ENCODE data around the gene ATG9B.

The ATG9B gene

DNA sequence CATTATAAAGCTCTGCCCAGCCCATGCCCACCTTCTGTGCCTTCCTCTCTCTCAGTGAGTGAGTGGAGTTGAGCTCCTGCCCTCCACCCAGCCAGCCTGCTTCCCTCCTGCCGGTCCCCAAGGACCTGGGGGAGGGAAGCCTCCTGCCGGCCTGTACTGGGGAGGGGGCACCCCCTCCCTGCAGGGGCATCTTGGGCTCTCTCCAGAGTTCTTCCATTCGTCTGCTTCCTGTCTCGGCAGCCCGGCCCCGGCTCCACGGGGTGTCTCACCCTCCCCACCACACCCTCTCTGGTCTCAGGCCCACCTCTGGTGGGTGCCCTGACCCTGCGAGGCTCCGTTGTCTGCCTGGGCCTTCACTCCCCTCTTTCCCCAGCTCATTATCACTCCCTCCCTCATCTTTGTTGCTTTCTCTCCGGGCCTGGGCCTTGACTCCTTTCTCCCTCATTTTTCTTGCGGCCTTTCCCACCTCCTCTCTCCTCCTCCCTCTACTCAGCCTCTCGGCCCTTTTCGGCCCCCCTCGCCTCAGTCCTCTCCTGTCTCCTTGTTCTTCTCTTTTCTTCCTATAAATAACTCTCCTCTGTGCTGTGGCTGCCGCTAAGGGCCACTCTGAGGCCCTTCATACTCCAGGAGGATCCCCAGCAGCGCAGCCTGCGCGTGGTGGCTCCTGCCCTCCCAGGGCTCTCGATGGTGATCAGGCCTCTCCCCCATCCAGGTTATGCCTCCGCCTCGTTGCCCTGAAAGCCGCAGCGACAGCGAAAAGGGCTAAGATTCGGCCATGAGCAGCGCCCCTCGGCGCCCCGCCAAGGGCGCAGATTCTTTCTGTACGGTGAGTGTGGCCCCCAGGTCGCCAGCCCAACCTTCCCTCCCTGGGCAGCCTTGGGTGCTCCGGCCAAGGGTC is 37.2 kb upstream of the ATG9B start:
- no peak for ATAC-seq (ENCODE audit: low read depth)
- peaks cover 27% of the 10 kb centered on the region for H3K4me1 Mint-ChIP-seq
- no peak for DNase-seq (ENCODE audit: low spot score in 2 of 2)
- peak overlapping the region; percentile 93 for H3K4me3 Mint-ChIP-seq
- peaks cover 3% of the 10 kb centered on the region for H3K36me3 Mint-ChIP-seq
- peak overlapping the region; percentile 24 for H3K27ac Mint-ChIP-seq
- H3K27me3 Mint-ChIP-seq, result no peaks in the 10 kb centered on the region
- no peaks in the 10 kb centered on the region for H3K9me3 Mint-ChIP-seq

GRCh38 chr7:151060416-151061212 is 36.3 kb upstream of the ATG9B start:
- DNase-seq (ENCODE audit: low spot score in 2 of 2), result no peak
- H3K4me3 Mint-ChIP-seq, result peak overlapping the region; percentile 93
- H3K27me3 Mint-ChIP-seq, result no peaks in the 10 kb centered on the region
- H3K36me3 Mint-ChIP-seq, result peaks cover 3% of the 10 kb centered on the region
- H3K9me3 Mint-ChIP-seq, result no peaks in the 10 kb centered on the region
- no peak for ATAC-seq (ENCODE audit: low read depth)
- peaks cover 27% of the 10 kb centered on the region for H3K4me1 Mint-ChIP-seq
- peak overlapping the region; percentile 24 for H3K27ac Mint-ChIP-seq

DNA sequence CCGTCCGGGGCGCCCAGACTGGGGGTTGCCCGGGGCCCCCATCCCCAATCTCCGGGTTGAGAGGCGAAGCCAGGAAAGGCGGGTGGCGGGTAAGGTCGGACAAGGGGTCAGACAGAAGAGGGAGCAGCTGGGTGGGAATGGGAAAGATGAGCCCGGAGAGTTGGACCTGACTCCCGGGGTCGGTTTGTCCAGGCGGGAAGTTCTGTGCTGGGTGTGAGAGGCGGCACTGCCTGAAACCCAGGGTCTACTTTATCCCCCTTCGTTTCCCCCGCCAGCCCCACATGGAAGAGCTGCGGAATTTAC is 35.8 kb upstream of the ATG9B start:
- H3K4me3 Mint-ChIP-seq, result peak overlapping the region; percentile 93
- ATAC-seq (ENCODE audit: low read depth) (no peak), DNase-seq (ENCODE audit: low spot score in 2 of 2) (no peak)
- H3K27ac Mint-ChIP-seq, result peak overlapping the region; percentile 91
- no peaks in the 10 kb centered on the region for H3K9me3 Mint-ChIP-seq
- H3K36me3 Mint-ChIP-seq, result no peaks in the 10 kb centered on the region
- peaks cover 27% of the 10 kb centered on the region for H3K4me1 Mint-ChIP-seq
- H3K27me3 Mint-ChIP-seq, result no peaks in the 10 kb centered on the region

DNA sequence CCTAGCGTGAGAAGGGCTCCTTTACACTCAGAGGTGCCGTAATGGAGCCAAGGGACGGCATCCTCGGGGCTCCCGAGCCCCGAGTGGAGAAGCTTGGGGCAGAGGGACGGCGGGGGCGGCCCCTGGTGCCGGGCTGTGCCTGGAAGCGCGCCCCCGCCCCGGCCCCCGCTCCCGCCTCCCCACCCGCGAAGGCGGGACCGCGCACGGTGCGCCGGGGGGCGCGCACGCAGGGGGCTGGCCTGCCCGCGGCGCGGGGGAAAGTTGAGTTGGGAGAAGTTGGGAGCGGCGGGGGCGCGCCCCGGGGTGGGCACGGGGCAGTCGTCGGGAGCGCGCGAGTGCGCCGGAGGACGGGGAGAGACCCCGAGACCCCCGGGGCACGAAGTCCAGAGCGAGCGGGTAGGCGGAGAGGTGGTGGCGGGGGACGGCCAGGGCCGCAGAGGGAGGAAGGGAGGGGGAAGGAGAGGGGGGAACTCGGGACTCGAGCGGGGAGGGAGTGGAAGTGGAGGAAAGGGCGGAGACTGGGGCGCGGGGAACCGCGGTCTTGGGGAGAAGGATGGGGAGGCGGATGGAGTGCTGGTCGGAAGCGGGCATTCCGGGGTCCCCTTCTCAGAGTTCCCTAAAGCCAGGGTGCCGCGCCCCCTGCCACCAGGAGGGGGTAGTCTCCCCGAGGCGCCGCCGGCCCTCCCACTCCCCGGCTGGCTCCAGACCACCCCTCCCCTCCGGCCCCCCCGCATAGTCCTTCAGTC is 35.2 kb upstream of the ATG9B start, which contains the start of gene SLC4A2:
Gene SLC4A2 (plus strand): TSS at position 223 of the 746 bp plus-strand sequence. CDS start 2,399 bp downstream, outside the sequence.
- H3K9me3 Mint-ChIP-seq, result no peaks in the 10 kb centered on the region
- no peaks in the 10 kb centered on the region for H3K36me3 Mint-ChIP-seq
- H3K27ac Mint-ChIP-seq, result peak within 1 kb of the TSS; percentile 91
- DNase-seq (ENCODE audit: low spot score in 2 of 2) (peak; percentile 70 to 90), ATAC-seq (ENCODE audit: low read depth) (peak; percentile 44)
- peak within 1 kb of the TSS; percentile 93 for H3K4me3 Mint-ChIP-seq
- H3K4me1 Mint-ChIP-seq, result peaks cover 27% of the 10 kb centered on the region
- H3K27me3 Mint-ChIP-seq, result no peaks in the 10 kb centered on the region

DNA sequence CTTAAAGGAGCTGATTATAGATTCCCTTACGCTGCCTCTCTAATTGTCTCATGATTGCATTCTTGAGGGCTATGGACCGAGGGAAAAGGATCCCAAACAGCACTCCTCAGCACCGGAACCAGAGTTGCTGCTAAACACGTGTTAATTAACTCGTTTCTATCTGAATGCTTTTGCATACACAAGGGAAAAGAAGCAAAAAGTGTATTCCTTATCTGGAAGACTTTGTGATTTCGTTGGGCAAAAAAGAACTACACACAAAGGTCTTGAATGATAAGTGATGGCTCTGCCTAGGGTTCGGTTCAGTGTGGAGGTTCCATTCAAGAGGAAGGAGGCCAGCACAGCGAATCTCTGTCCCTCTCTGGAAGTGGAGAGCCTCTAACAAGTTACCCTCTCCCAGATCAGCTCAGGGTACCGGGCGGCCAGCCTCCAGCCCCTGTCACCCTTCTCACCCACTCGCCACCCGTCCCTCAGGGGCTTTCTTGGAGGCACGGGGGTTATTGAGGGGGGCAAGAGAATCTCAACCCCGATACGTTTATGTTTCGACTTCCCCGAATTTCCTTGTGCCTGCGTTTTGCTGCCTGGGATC is 34.6 kb upstream of the ATG9B start:
- H3K4me1 Mint-ChIP-seq, result peaks cover 27% of the 10 kb centered on the region
- ATAC-seq (ENCODE audit: low read depth), result no peak
- peak in 1 of 2 donors; percentile 40 for DNase-seq (ENCODE audit: low spot score in 2 of 2)

GRCh38 chr7:151057989-151058780 is 33.9 kb upstream of the ATG9B start:
- ATAC-seq (ENCODE audit: low read depth), result peak; percentile 88
- peaks cover 3% of the 10 kb centered on the region for H3K36me3 Mint-ChIP-seq
- peak overlapping the region; percentile 93 for H3K4me3 Mint-ChIP-seq
- no peaks in the 10 kb centered on the region for H3K9me3 Mint-ChIP-seq
- peaks cover 27% of the 10 kb centered on the region for H3K4me1 Mint-ChIP-seq
- H3K27ac Mint-ChIP-seq, result peak overlapping the region; percentile 91
- DNase-seq (ENCODE audit: low spot score in 2 of 2), result peak; percentile 90 to 92
- H3K27me3 Mint-ChIP-seq, result peaks cover 2% of the 10 kb centered on the region

More for the DNA sequence above, 34.6 kb upstream of the ATG9B start:
- peak overlapping the region; percentile 93 for H3K4me3 Mint-ChIP-seq
- H3K9me3 Mint-ChIP-seq, result no peaks in the 10 kb centered on the region
- H3K36me3 Mint-ChIP-seq, result peaks cover 2% of the 10 kb centered on the region
- peak overlapping the region; percentile 91 for H3K27ac Mint-ChIP-seq
- H3K27me3 Mint-ChIP-seq, result peaks cover 2% of the 10 kb centered on the region

- Mint-ChIP-seq H3K27me3 (peaks cover 4% of the 10 kb centered on the region), H3K4me1 (peaks cover 27% of the 10 kb centered on the region), H3K27ac (peak within 1 kb of the TSS; percentile 91), H3K9me3 (no peaks in the 10 kb centered on the region), H3K4me3 (peak within 1 kb of the TSS; percentile 93), H3K36me3 (peaks cover 7% of the 10 kb centered on the region)
- DNase-seq (ENCODE audit: low spot score in 2 of 2) (no peak), ATAC-seq (ENCODE audit: low read depth) (peak; percentile 2)
Measured at GRCh38 chr7:151057506-151057988, 33.3 kb upstream of the ATG9B start, which contains the start of gene CDK5. Gene CDK5 (minus strand): TSS chr7:151057897. CDS start chr7:151057848, 49 bp downstream.

GRCh38 chr7:151056666-151057505 is 32.6 kb upstream of the ATG9B start:
- Mint-ChIP-seq H3K4me1 (peaks cover 27% of the 10 kb centered on the region), H3K27me3 (peaks cover 5% of the 10 kb centered on the region), H3K36me3 (peaks cover 8% of the 10 kb centered on the region), H3K4me3 (peak overlapping the region; percentile 93), H3K27ac (no peak overlapping the region), H3K9me3 (no peaks in the 10 kb centered on the region)
- ATAC-seq (ENCODE audit: low read depth) (no peak), DNase-seq (ENCODE audit: low spot score in 2 of 2) (no peak)

DNA sequence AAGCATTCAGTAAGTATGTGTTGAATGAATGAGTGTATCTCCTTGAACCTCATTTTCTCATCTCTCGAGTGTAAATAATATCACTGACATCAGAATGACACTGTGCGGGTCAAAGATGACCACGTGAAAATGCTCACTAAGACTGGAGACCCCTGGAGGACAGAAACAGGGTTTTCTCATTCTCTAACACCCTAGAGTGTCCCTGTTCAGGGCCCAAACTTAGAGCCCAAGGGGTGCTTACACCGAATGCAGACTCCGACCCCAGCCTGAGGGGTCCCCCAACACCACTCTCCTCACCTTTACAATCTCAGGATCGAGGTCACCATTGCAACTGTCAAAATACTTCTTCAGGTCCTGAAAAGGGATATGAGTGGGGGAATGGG is 32.0 kb upstream of the ATG9B start:
- peaks cover 7% of the 10 kb centered on the region for H3K27me3 Mint-ChIP-seq
- peak overlapping the region; percentile 93 for H3K4me3 Mint-ChIP-seq
- peaks cover 23% of the 10 kb centered on the region for H3K4me1 Mint-ChIP-seq
- ATAC-seq (ENCODE audit: low read depth) (no peak), DNase-seq (ENCODE audit: low spot score in 2 of 2) (no peak)
- H3K27ac Mint-ChIP-seq, result no peak overlapping the region
- peaks cover 8% of the 10 kb centered on the region for H3K36me3 Mint-ChIP-seq
- H3K9me3 Mint-ChIP-seq, result no peaks in the 10 kb centered on the region

- no peak overlapping the region for H3K4me3 Mint-ChIP-seq
- no peak overlapping the region for H3K27ac Mint-ChIP-seq
- H3K27me3 Mint-ChIP-seq, result peaks cover 7% of the 10 kb centered on the region
- DNase-seq (ENCODE audit: low spot score in 2 of 2), result no peak
- no peaks in the 10 kb centered on the region for H3K9me3 Mint-ChIP-seq
- no peak for ATAC-seq (ENCODE audit: low read depth)
- peaks cover 14% of the 10 kb centered on the region for H3K4me1 Mint-ChIP-seq
- H3K36me3 Mint-ChIP-seq, result peaks cover 8% of the 10 kb centered on the region
Measured at GRCh38 chr7:151053751-151054150, 29.5 kb upstream of the ATG9B start.

DNA sequence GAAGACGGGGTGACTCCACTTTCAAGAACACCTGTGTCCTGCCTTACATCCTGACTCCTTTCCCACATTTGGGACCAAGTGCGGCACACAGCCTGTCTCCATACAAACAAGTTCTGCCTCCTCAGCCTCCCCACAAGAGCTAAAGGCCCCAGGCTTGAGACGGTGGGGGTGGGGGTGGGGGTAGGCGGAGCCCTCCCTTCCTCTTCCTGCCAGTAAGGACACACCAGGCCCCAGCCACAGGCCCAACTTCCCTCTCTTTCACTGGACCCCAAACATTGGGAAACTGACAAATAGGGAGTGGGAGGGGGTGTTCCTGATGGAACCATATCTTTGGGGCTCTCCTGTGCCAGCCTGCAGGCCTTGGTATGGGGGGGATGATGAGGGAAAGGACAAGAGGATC is 28.8 kb upstream of the ATG9B start:
- Mint-ChIP-seq H3K4me1 (peaks cover 11% of the 10 kb centered on the region), H3K36me3 (peaks cover 8% of the 10 kb centered on the region), H3K9me3 (no peaks in the 10 kb centered on the region), H3K4me3 (no peak overlapping the region), H3K27me3 (peaks cover 7% of the 10 kb centered on the region), H3K27ac (no peak overlapping the region)
- DNase-seq (ENCODE audit: low spot score in 2 of 2) (no peak), ATAC-seq (ENCODE audit: low read depth) (no peak)

DNA sequence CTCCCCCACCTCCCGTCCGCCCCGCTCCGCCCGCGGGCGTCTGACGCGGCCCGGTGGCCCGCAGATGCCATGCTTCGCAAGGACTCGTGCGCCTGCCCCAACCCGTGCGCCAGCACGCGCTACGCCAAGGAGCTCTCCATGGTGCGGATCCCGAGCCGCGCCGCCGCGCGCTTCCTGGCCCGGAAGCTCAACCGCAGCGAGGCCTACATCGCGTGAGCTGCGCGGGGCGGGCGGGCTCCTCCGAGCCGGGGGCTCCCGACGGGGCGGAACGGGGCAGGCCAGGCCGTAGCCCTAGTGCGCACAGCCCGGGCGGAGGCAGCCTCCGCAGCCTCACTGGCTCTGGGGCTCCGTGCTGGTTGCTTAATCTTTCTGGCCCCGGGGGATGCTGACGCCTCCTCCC is 26.8 kb upstream of the ATG9B start:
- no peak overlapping the region for H3K27ac Mint-ChIP-seq
- ATAC-seq (ENCODE audit: low read depth) (peak; percentile 84), DNase-seq (ENCODE audit: low spot score in 2 of 2) (peak in 1 of 2 donors; percentile 43)
- H3K36me3 Mint-ChIP-seq, result peaks cover 8% of the 10 kb centered on the region
- peaks cover 7% of the 10 kb centered on the region for H3K27me3 Mint-ChIP-seq
- H3K9me3 Mint-ChIP-seq, result no peaks in the 10 kb centered on the region
- no peak overlapping the region for H3K4me3 Mint-ChIP-seq
- no peaks in the 10 kb centered on the region for H3K4me1 Mint-ChIP-seq
